ENCODE results near the gene UBAC1. TPM values are rescaled to one million over a fixed set of nuclear protein-coding genes. Genes with fewer than 3 reads are reported as not detected.
A peak's percentile ranks its signal among the peaks of the same experiment; 100 is the strongest.

The UBAC1 gene
- total RNA-seq, 1 experiment from 2014 or later, result 58.2 TPM

DNA sequence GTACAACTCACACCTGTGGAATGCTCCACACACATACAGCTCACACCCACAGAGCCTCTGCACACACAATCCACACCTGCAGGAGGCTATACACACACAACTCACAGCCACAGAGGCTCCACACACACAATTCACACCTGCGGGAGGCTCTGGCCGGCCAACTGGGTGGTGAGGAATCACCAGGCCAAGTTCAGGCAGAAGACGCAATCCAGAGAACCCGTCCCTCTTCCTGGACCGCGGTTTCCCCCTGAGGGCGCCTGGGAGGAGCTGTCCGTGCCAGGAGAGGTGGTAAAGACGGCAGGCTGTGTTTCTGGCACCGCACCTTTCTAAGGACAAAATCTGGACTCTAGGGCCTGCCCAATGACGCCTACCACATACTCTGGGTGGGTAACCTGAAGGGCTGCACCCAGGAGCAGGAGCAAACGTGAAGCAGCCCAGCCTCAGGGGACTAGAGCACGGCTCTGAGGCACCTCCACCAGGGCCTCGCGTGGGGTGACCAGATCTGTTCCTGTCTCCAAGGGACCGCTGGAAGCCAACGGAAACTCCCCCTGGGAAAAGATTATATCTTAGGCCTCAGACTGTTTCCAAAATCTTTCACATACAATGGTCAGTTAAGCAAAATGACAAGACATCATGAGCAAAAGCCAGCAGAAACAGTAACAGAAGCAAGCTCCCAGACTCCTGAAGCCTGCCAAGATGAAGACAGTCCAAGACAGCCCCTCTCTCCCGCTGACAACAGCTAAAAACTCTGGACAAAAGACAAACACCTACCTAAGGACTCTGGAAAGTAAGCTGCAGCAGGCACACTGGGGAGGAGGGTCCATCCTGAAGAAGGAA is 70.8 kb downstream of the UBAC1 start:
- TF ChIP-seq CTCF (conservative IDR thresholded peaks at IDR 0.05; ENCODE audit: low read depth, low read length) (no peak), EZH2 (IDR thresholded peaks at IDR 0.05; ENCODE audit: borderline replicate concordance, low read depth, low read length, poor library complexity, severe bottlenecking) (no peak)
- POLR2A ChIA-PET (ENCODE audit: low non-redundant PET), result no interaction called here
- DNase-seq (ENCODE audit: low spot score), result no peak
- H3K27me3 ChIP-seq (replicated peaks; ENCODE audit: insufficient read depth, low read depth, low read length, poor library complexity), result no peaks in the 10 kb centered on the region
- BruUV-seq (replicated peaks), result no TSS peak
- no peaks in the 10 kb centered on the region for H3K36me3 ChIP-seq (ENCODE audit: insufficient read depth, low read length, poor library complexity, severe bottlenecking)
- CTCF ChIA-PET, result no interaction called here
- no peak overlapping the region for H3K4me3 ChIP-seq (ENCODE audit: low read depth, low read length, poor library complexity, severe bottlenecking)
- peak overlapping the region; percentile 73 for H3K27ac ChIP-seq (ENCODE audit: low read depth, low read length, poor library complexity, severe bottlenecking)
- peaks cover 51% of the 10 kb centered on the region for H3K4me1 ChIP-seq (ENCODE audit: insufficient read depth, low read length, poor library complexity, severe bottlenecking)
- intact Hi-C loops (cut with micrococcal nuclease; ENCODE audit: unreplicated experiment), result no loop called here
- peaks cover 10% of the 10 kb centered on the region for H3K9me3 ChIP-seq (ENCODE audit: low read depth, low read length, poor library complexity, severe bottlenecking)

DNA sequence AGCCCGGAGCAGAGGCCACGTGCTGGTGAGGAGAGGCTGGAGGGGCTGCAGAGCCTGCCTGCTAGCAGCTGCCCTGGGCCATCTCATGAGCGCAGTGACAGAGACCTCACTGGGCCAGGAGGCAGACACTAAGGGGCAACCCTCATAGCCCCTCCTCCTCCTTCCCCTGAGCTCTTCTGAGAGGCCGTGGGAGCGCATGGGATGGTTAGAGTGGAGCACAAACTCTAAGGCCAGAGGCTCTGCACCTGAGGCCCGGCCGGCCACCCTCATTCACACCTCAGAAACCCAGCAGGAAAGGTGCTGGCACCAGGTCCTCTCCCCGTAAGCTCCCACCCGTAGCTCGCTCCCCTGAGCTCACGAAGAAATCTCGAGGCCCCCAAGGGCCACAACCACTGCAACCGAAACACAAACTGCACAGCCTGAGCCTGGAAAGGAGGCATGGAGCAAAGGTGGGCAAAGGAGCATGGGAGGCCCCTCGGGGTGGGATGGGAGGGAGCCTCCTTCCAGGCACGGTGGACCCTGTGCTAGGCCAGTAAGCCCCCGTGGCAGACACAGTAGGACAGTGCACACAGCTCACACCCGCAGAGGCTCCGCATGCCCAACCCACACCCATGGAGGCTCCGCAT is 71.5 kb downstream of the UBAC1 start:
- Histone ChIP-seq H3K36me3 (ENCODE audit: insufficient read depth, low read length, poor library complexity, severe bottlenecking) (no peaks in the 10 kb centered on the region), H3K27me3 (replicated peaks; ENCODE audit: insufficient read depth, low read depth, low read length, poor library complexity) (no peaks in the 10 kb centered on the region), H3K27ac (ENCODE audit: low read depth, low read length, poor library complexity, severe bottlenecking) (peak overlapping the region; percentile 50), H3K9me3 (ENCODE audit: low read depth, low read length, poor library complexity, severe bottlenecking) (peaks cover 3% of the 10 kb centered on the region), H3K4me1 (ENCODE audit: insufficient read depth, low read length, poor library complexity, severe bottlenecking) (peaks cover 57% of the 10 kb centered on the region), H3K4me3 (ENCODE audit: low read depth, low read length, poor library complexity, severe bottlenecking) (no peak overlapping the region)
- intact Hi-C loops (cut with micrococcal nuclease; ENCODE audit: unreplicated experiment), result no loop called here
- ChIA-PET POLR2A (ENCODE audit: low non-redundant PET) (no interaction called here), CTCF (no interaction called here)
- TF ChIP-seq CTCF (conservative IDR thresholded peaks at IDR 0.05; ENCODE audit: low read depth, low read length) (no peak), EZH2 (IDR thresholded peaks at IDR 0.05; ENCODE audit: borderline replicate concordance, low read depth, low read length, poor library complexity, severe bottlenecking) (no peak)
- no peak for DNase-seq (ENCODE audit: low spot score)
- BruUV-seq (replicated peaks), result no TSS peak

GRCh38 chr9:135888766-135889394 is 72.3 kb downstream of the UBAC1 start:
- no peak for DNase-seq (ENCODE audit: low spot score)
- H3K9me3 ChIP-seq (ENCODE audit: low read depth, low read length, poor library complexity, severe bottlenecking), result no peaks in the 10 kb centered on the region
- no TSS peak for BruUV-seq (replicated peaks)
- CTCF ChIA-PET, result no interaction called here
- H3K27me3 ChIP-seq (replicated peaks; ENCODE audit: insufficient read depth, low read depth, low read length, poor library complexity), result no peaks in the 10 kb centered on the region
- H3K27ac ChIP-seq (ENCODE audit: low read depth, low read length, poor library complexity, severe bottlenecking), result peak overlapping the region; percentile 50
- POLR2A ChIA-PET (ENCODE audit: low non-redundant PET), result no interaction called here
- H3K36me3 ChIP-seq (ENCODE audit: insufficient read depth, low read length, poor library complexity, severe bottlenecking), result no peaks in the 10 kb centered on the region
- TF ChIP-seq EZH2 (IDR thresholded peaks at IDR 0.05; ENCODE audit: borderline replicate concordance, low read depth, low read length, poor library complexity, severe bottlenecking) (no peak), CTCF (conservative IDR thresholded peaks at IDR 0.05; ENCODE audit: low read depth, low read length) (no peak)
- peaks cover 57% of the 10 kb centered on the region for H3K4me1 ChIP-seq (ENCODE audit: insufficient read depth, low read length, poor library complexity, severe bottlenecking)
- H3K4me3 ChIP-seq (ENCODE audit: low read depth, low read length, poor library complexity, severe bottlenecking), result no peak overlapping the region
- intact Hi-C loops (cut with micrococcal nuclease; ENCODE audit: unreplicated experiment), result no loop called here
